Smooth muscle cell (in vitro differentiated cells): Measurements from ENCODE around the gene EREG. TPM values are rescaled to one million over a fixed set of nuclear protein-coding genes. Genes with fewer than 3 reads are reported as not detected.
A peak's percentile ranks its signal among the peaks of the same experiment; 100 is the strongest.

Experiments used
- DNase-seq: peaks from one replicate; lab custom pipeline; 2025; ENCODE audit not compliant: unreplicated experiment; lab: John Stamatoyannopoulos, UW
- H2AFZ ChIP-seq: fragments of 200-600 bp; sonication (generic); 2 replicates; pipeline ENCODE4 v1.6.0; 2016; ENCODE audit warnings: antibody characterized with exemption, low read depth, mild to moderate bottlenecking
- H3F3A ChIP-seq: fragments of 200-600 bp; sonication (generic); 2 replicates; pipeline ENCODE4 v1.6.0; 2017; ENCODE audit warnings: antibody characterized with exemption, low read depth
- H3K27ac ChIP-seq: fragments of 200-600 bp; sonication (generic); 2 replicates; pipeline ENCODE4 v1.5.1; 2016; ENCODE audit warnings: low read depth, mild to moderate bottlenecking
- H3K27me3 ChIP-seq: fragments of 200-600 bp; sonication (generic); 2 replicates; pipeline ENCODE4 v1.6.1; 2016; ENCODE audit warnings: low read depth, mild to moderate bottlenecking
- H3K36me3 ChIP-seq: fragments of 200-600 bp; sonication (generic); 2 replicates; pipeline ENCODE4 v1.5.1; 2016; ENCODE audit warnings: low read depth
- H3K4me1 ChIP-seq: fragments of 200-600 bp; sonication (generic); 2 replicates; pipeline ENCODE4 v1.5.1; 2016; ENCODE audit warnings: low read depth
- H3K4me2 ChIP-seq: fragments of 200-600 bp; sonication (generic); 2 replicates; pipeline ENCODE4 v1.6.0; 2016; ENCODE audit warnings: mild to moderate bottlenecking
- H3K4me3 ChIP-seq: fragments of 200-600 bp; sonication (generic); 2 replicates; pipeline ENCODE4 v1.5.1; 2016; ENCODE audit warnings: mild to moderate bottlenecking
- H3K79me2 ChIP-seq: fragments of 200-600 bp; sonication (generic); 2 replicates; pipeline ENCODE4 v1.6.0; 2016; ENCODE audit warnings: low read depth, mild to moderate bottlenecking
- H3K9ac ChIP-seq: fragments of 200-600 bp; sonication (generic); 2 replicates; pipeline ENCODE4 v1.6.0; 2016; ENCODE audit warnings: low read depth
- H3K9me3 ChIP-seq: fragments of 200-600 bp; sonication (generic); replicated peaks from 2 replicates; pipeline ENCODE4 v1.5.1; 2016; ENCODE audit warnings: low read depth
- H4K20me1 ChIP-seq: fragments of 200-600 bp; sonication (generic); 2 replicates; pipeline ENCODE4 v1.6.0; 2016; ENCODE audit warnings: low read depth
- WGBS: methylation state at CpG from one replicate; pipeline ENCODE4 v1.1.7; 2016; ENCODE audit warnings: low lambda C conversion rate; 5-methylcytosine and 5-hydroxymethylcytosine counted together
- polyA plus RNA-seq: library from polyadenylated mRNA; unstranded; fragments of >200 nt; fragmentation: Nextera tagmentation; extraction: Ambion mirVana; gene quantifications from 2 replicates; pipeline ENCODE4 v1.2.1, GENCODE V29; 2016
- total RNA-seq: library from RNA; depleted of rRNA; stranded (reverse); fragments of >200 nt; gene quantifications from 2 replicates; pipeline ENCODE4 v1.2.3, GENCODE V29; 2014
- TF ChIP-seq, protein P1 (sequence below): fragments of 200-600 bp; sonication (generic); IDR thresholded peaks from 2 replicates; pipeline ENCODE4 v1.5.1; 2017; ENCODE audit warnings: borderline replicate concordance, mild to moderate bottlenecking, antibody characterized with exemption; ENCODE audit not compliant: insufficient read depth, poor library complexity, severe bottlenecking

The EREG gene
- total and polyA plus RNA-seq, 2 experiments from 2014 or later, result 0.55 to 1.9 TPM

DNA sequence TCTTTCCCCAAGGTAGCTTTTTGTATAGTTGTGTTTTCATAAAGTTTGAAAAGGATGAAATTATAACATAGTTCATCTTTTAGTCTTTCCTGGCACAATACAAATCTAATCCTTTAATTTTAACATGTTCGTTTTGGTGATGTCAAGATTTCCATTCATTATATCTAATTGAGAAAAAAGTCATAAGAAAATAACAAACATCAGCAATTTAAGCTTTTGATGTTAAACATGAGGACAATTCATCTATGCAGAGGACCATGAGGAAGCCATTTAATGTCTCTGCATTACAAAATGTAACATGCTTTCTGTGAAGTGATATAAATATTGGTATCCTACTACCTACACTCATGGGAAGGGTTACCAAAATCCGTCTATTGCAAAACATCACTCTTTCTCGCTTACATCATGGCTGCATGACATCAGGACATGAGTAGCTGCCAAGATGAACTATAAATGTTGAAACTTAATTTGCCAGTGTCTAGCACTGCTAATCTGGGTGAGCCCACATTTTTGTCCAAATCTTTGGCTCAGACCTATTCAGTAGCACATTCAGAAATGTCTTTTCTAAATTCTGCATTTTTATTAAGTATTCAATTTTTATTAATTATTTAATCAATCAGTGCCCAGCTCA, 47.2 kb upstream of the EREG start:
- H3K79me2 ChIP-seq, result no peaks in the 10 kb centered on the region
- H2AFZ ChIP-seq, result no peak overlapping the region
- WGBS, result 84% methylated on average over 3 of the region's 3 CpGs
- H3K4me3 ChIP-seq, result no peak overlapping the region
- DNase-seq, result no peak
- H3K4me2 ChIP-seq, result no peak overlapping the region
- peak overlapping the region; percentile 2 for H3K27ac ChIP-seq
- H4K20me1 ChIP-seq, result no peaks in the 10 kb centered on the region
- no peaks in the 10 kb centered on the region for H3K27me3 ChIP-seq
- H3K36me3 ChIP-seq, result no peaks in the 10 kb centered on the region
- no peaks in the 10 kb centered on the region for H3K9me3 ChIP-seq
- H3K9ac ChIP-seq, result no peak overlapping the region
- no peaks in the 10 kb centered on the region for H3F3A ChIP-seq
- no peaks in the 10 kb centered on the region for H3K4me1 ChIP-seq
- TF ChIP-seq, protein P1, sequence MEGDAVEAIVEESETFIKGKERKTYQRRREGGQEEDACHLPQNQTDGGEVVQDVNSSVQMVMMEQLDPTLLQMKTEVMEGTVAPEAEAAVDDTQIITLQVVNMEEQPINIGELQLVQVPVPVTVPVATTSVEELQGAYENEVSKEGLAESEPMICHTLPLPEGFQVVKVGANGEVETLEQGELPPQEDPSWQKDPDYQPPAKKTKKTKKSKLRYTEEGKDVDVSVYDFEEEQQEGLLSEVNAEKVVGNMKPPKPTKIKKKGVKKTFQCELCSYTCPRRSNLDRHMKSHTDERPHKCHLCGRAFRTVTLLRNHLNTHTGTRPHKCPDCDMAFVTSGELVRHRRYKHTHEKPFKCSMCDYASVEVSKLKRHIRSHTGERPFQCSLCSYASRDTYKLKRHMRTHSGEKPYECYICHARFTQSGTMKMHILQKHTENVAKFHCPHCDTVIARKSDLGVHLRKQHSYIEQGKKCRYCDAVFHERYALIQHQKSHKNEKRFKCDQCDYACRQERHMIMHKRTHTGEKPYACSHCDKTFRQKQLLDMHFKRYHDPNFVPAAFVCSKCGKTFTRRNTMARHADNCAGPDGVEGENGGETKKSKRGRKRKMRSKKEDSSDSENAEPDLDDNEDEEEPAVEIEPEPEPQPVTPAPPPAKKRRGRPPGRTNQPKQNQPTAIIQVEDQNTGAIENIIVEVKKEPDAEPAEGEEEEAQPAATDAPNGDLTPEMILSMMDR, result no peak

DNA sequence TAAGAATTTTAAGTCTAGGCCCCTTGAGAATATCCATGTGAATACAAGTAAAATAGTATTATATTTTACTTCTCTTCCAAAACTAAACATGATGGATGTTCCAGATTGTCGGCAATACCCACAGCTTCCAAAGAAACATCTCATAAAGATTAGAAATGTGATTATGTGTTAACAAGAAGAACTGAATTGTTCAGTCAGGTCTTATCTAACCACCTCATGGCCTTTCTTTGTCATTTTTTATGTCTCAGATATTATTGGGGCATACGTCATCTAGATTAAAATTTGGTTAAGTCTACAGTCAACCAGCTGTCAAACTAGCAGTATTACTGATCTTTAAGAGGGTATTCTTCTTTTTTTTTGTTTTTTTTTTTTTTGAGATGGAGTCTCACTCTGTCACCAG, 46.7 kb upstream of the EREG start:
- Histone ChIP-seq H3K4me3 (no peak overlapping the region), H3K27me3 (no peaks in the 10 kb centered on the region), H3F3A (no peaks in the 10 kb centered on the region), H3K4me2 (no peak overlapping the region), H3K9ac (no peak overlapping the region), H3K36me3 (no peaks in the 10 kb centered on the region), H4K20me1 (no peaks in the 10 kb centered on the region), H3K27ac (peak overlapping the region; percentile 2), H3K9me3 (no peaks in the 10 kb centered on the region), H2AFZ (no peak overlapping the region), H3K4me1 (no peaks in the 10 kb centered on the region), H3K79me2 (no peaks in the 10 kb centered on the region)
- 70% methylated on average over 2 of the region's 2 CpGs for WGBS
- DNase-seq, result no peak
- TF ChIP-seq, protein P1, result no peak

DNA sequence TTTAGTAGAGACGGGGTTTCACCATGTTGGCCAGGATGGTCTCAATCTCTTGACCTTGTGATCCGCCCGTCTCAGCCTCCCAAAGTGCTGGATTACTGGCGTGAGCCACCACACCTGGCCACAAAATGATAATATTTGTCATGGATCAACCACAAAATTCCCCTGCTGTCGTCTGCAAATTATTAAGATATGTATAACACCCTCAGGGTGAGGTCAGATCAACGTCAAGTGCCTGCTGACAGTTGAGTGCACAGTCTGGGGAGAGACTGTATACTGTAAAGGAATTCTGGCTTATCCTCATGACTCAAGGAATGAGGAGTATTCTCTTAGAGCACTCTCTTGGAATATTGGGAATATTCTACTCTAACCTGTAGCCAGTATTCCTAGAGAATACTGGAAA, 45.5 kb upstream of the EREG start:
- H3K27ac ChIP-seq, result peak overlapping the region; percentile 35
- TF ChIP-seq, protein P1, result no peak
- H3K9ac ChIP-seq, result no peak overlapping the region
- no peak overlapping the region for H3K4me3 ChIP-seq
- no peaks in the 10 kb centered on the region for H4K20me1 ChIP-seq
- no peaks in the 10 kb centered on the region for H3K36me3 ChIP-seq
- no peaks in the 10 kb centered on the region for H3K27me3 ChIP-seq
- WGBS, result 64% methylated on average over 6 of the region's 6 CpGs
- no peak overlapping the region for H3K4me2 ChIP-seq
- H3F3A ChIP-seq, result no peaks in the 10 kb centered on the region
- DNase-seq, result no peak
- H3K79me2 ChIP-seq, result no peaks in the 10 kb centered on the region
- no peaks in the 10 kb centered on the region for H3K4me1 ChIP-seq
- H3K9me3 ChIP-seq, result no peaks in the 10 kb centered on the region
- no peak overlapping the region for H2AFZ ChIP-seq

DNA sequence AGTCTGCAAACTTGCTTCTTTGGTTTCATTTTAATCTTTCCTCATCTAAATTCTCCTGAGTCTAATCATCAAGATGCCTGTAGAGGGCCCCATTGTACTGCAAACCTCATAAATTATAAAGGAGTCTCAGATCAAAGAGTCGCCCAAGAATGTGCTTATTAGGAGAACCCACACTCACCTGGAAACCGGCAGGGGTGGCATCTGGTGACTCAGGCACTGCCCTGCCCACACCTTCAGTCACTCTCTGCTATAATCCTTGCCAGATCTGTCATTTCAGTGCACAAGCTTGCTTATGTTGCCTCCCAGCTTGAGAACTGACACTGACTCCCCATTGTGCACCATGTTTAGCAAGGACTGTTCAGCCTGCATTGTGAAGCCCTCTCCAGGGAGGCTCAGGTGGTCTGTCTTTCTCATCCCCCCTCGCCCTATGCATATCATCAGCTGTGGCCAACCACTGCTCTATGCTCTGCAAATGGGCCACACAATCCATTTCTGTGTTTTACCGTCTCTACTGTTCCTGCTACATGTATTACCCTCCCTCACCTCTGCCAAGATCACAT, 44.3 kb upstream of the EREG start:
- 35% methylated on average over 4 of the region's 4 CpGs for WGBS
- Histone ChIP-seq H3K4me3 (no peak overlapping the region), H3K9me3 (no peaks in the 10 kb centered on the region), H4K20me1 (no peaks in the 10 kb centered on the region), H3K27ac (peak overlapping the region; percentile 35), H2AFZ (peak overlapping the region; percentile 66), H3K27me3 (no peaks in the 10 kb centered on the region), H3K36me3 (no peaks in the 10 kb centered on the region), H3K79me2 (no peaks in the 10 kb centered on the region), H3F3A (no peaks in the 10 kb centered on the region), H3K4me1 (no peaks in the 10 kb centered on the region), H3K4me2 (peak overlapping the region; percentile 37), H3K9ac (no peak overlapping the region)
- no peak for DNase-seq
- TF ChIP-seq, protein P1, result peak; percentile 59
